Measurements from ENCODE around the gene SDC1.

SDC1 gene

GRCh38 chr2:20164061-20164733 is 60.7 kb downstream of the SDC1 start:
- H3K9ac ChIP-seq (ENCODE audit: low read depth, low read length): no peak overlapping the region
- H3K9me3 ChIP-seq (ENCODE audit: control insufficient read depth, insufficient read depth, low read length): no peaks in the 10 kb centered on the region
- no peaks in the 10 kb centered on the region for H3K36me3 ChIP-seq (ENCODE audit: insufficient read depth, low read length)
- peaks cover 19% of the 10 kb centered on the region for H3K4me1 ChIP-seq (ENCODE audit: insufficient read depth, low read length)

- Histone ChIP-seq H3K4me1 (ENCODE audit: insufficient read depth, low read length) (peaks cover 7% of the 10 kb centered on the region), H3K36me3 (ENCODE audit: insufficient read depth, low read length) (no peaks in the 10 kb centered on the region), H3K9ac (ENCODE audit: low read depth, low read length) (no peak overlapping the region), H3K9me3 (ENCODE audit: control insufficient read depth, insufficient read depth, low read length) (no peaks in the 10 kb centered on the region)
Observed at GRCh38 chr2:20159411-20160070, 65.4 kb downstream of the SDC1 start.

- no peaks in the 10 kb centered on the region for H3K36me3 ChIP-seq (ENCODE audit: insufficient read depth, low read length)
- no peaks in the 10 kb centered on the region for H3K4me1 ChIP-seq (ENCODE audit: insufficient read depth, low read length)
- no peaks in the 10 kb centered on the region for H3K9me3 ChIP-seq (ENCODE audit: control insufficient read depth, insufficient read depth, low read length)
- H3K9ac ChIP-seq (ENCODE audit: low read depth, low read length): no peak overlapping the region
Observed at GRCh38 chr2:20157193-20157891, 67.6 kb downstream of the SDC1 start.

DNA sequence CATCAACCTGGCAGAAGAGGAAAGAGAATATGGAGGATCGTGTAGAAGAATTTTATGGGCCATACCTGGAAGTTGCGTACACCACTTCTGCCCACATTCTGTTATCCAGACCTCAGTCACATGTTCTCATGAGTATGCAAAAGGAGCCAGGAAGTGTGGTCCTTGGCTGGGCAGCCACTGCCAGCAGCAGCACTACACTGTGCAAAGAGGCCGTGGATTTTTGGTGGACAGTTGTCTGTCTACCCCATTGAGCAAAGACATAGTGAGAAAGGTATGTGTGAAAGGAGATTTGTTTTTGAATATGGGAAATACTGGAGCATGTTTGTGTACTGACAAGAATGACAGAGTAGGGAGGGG is 68.1 kb downstream of the SDC1 start:
- H3K9me3 ChIP-seq (ENCODE audit: control insufficient read depth, insufficient read depth, low read length): no peaks in the 10 kb centered on the region
- H3K9ac ChIP-seq (ENCODE audit: low read depth, low read length): no peak overlapping the region
- no peaks in the 10 kb centered on the region for H3K4me1 ChIP-seq (ENCODE audit: insufficient read depth, low read length)
- H3K36me3 ChIP-seq (ENCODE audit: insufficient read depth, low read length): no peaks in the 10 kb centered on the region

DNA sequence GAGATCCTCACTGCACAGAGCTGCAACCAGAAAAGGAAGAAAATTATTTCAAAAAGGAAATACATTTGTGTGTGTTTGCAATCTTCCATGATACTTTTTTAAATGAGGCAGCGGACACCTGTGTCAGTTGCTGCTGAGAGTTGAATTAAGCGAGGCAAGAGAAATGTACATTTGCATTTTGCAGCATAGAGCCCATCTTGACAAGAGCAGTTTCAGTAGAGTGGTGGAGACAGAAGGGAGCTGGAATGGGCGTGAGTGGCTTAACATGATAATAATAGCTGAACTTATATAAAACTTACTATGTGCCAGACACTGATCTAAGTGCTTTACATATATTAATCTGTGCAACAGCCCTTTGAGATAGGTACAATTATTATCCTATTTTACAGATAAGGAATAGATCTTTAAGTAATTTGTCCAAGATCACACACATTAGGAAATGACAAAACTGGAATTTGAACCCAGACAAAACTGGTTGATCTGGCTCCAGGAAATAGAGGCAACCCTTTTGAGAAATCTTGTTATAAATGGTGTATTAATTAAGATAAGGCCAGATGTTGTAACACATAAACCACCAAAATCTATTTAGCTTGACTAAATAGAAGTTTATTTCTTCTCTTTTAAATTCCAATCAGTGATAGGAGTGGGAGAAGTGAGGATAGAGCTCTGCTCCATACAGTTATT is 68.7 kb downstream of the SDC1 start:
- Histone ChIP-seq H3K9ac (ENCODE audit: low read depth, low read length) (no peak overlapping the region), H3K9me3 (ENCODE audit: control insufficient read depth, insufficient read depth, low read length) (no peaks in the 10 kb centered on the region), H3K4me1 (ENCODE audit: insufficient read depth, low read length) (0 out of 2 replicates have a peak, but pooled peaks cover under 1% of the 10 kb centered on the region), H3K36me3 (ENCODE audit: insufficient read depth, low read length) (no peaks in the 10 kb centered on the region)

DNA sequence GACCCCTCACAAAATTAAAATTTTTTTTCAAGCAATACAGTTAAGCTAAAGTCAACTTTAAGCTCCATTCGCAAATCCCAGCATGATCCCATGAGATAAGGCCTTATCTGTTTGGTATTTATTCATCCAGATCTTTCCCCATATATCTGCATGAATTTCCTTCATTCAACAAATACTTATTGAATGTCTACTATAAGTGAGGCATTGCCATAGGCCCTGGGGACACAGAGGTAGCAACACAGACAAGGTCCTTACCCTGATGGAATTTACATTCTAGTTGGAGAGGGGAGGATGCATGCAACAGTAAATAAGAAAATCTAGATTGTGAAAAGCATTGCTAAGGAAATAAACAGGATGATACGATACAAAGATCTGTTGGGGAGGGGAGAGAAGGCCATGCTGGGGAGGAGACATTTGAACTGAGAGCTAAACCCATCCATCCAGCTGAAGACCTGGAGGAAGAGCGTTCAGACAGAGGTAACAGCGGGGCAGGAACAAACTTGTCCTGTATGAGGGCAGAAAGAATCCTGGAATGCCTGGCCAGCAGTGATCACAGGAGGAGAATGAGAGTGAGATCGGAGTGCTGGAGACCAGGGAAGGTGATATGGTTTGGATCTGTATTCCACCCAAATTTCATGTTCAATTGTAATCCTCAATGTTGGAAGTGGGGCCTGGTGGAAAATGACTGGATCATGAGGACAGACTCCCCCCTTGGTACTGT is 71.6 kb downstream of the SDC1 start:
- peaks cover 21% of the 10 kb centered on the region for H3K4me1 ChIP-seq (ENCODE audit: insufficient read depth, low read length)

GRCh38 chr2:20150806-20151571 is 73.9 kb downstream of the SDC1 start:
- H3K9me3 ChIP-seq (ENCODE audit: control insufficient read depth, insufficient read depth, low read length): no peaks in the 10 kb centered on the region
- H3K4me1 ChIP-seq (ENCODE audit: insufficient read depth, low read length): peaks cover 29% of the 10 kb centered on the region
- H3K9ac ChIP-seq (ENCODE audit: low read depth, low read length): no peak overlapping the region
- H3K36me3 ChIP-seq (ENCODE audit: insufficient read depth, low read length): no peaks in the 10 kb centered on the region

More for the DNA sequence above, 71.6 kb downstream of the SDC1 start:
- no peaks in the 10 kb centered on the region for H3K9me3 ChIP-seq (ENCODE audit: control insufficient read depth, insufficient read depth, low read length)
- H3K36me3 ChIP-seq (ENCODE audit: insufficient read depth, low read length): no peaks in the 10 kb centered on the region
- H3K9ac ChIP-seq (ENCODE audit: low read depth, low read length): no peak overlapping the region

Measured in ES-I3 (cell line).